HCT116 (cell line): ENCODE data around the gene BAHCC1. TPM values are rescaled to one million over a fixed set of nuclear protein-coding genes. Genes with fewer than 3 reads are reported as not detected.

Source experiments
- ATAC-seq: fragments of 200-7000 bp; cut with Tn5 transposase; 2 replicates; pipeline ENCODE4 v1.9.1; 2020; ENCODE audit warnings: mild to moderate bottlenecking, moderate library complexity
- BruUV-seq: library from RNA; stranded (reverse); fragments of 400-500 nt; replicated peaks from 2 replicates; lab custom pipeline; 2021; lab: Mats Ljungman, UMichigan
- CTCF ChIA-PET: fragments of 300-600 bp; sonication (Branson Sonifier 250); formaldehyde crosslinking; loops from one replicate; lab custom pipeline; 2021; ENCODE audit warnings: antibody characterized with exemption; lab: Charles Lee
- POLR2A ChIA-PET: fragments of 300-600, 350-600 bp; sonication (Branson Sonifier 250); formaldehyde crosslinking; loops from one replicate; lab custom pipeline; 2021; ENCODE audit warnings: antibody characterized with exemption; lab: Charles Lee
- RAD21 ChIA-PET, 2 experiments: fragments of 300-600 bp; sonication (Branson Sonifier 250); formaldehyde crosslinking; loops; one replicate each; lab custom pipeline; 2023; ENCODE audit warnings: low total read pairs in 2 of 2; ENCODE audit not compliant: uncharacterized antibody in 2 of 2, unreplicated experiment in 2 of 2, low non-redundant PET in 1 of 2; lab: Charles Lee
- DNase-seq: peaks from one replicate; pipeline ENCODE4 v3.0.0-alpha.2; 2010; ENCODE audit warnings: low read depth, low spot score
- H2AFZ ChIP-seq: fragments of 200-600 bp; shearing (Covaris generic), sonication (generic); 2 replicates; pipeline ENCODE4 v1.6.1; 2017; ENCODE audit warnings: low read depth, mixed run types, mixed read lengths, antibody characterized with exemption, low read length; ENCODE audit not compliant: poor library complexity, severe bottlenecking
- H3K27ac ChIP-seq: 2 replicates; pipeline ENCODE4 v1.5.1; 2012; ENCODE audit warnings: low read depth, low read length
- H3K27me3 ChIP-seq: fragments of 200-600 bp; sonication (generic); 2 replicates; pipeline ENCODE4 v1.6.1; 2016; ENCODE audit warnings: mixed run types, low read length, mixed read lengths; ENCODE audit not compliant: insufficient read depth
- H3K36me3 ChIP-seq, 2 experiments: fragments of 200-500 bp in 1 of 2; fragments of 200-600 bp in 1 of 2; sonication (Bioruptor generic) in 1 of 2; sonication (generic) in 1 of 2; 2 replicates each; pipeline versions ENCODE4 v1.5.1 to v1.6.1; 2014 to 2016; ENCODE audit warnings: low read length in 2 of 2, inconsistent platforms in 1 of 2, mixed read lengths in 1 of 2, mixed run types in 1 of 2; ENCODE audit not compliant: insufficient read depth in 2 of 2, control insufficient read depth in 1 of 2
- H3K4me1 ChIP-seq, 2 experiments: fragments of 200-600 bp in 1 of 2; sonication (generic) in 1 of 2; 2 replicates each; pipeline versions ENCODE4 v1.5.1 to v1.6.1; 2012 to 2017; ENCODE audit warnings: low read length in 2 of 2, inconsistent platforms in 1 of 2, mild to moderate bottlenecking in 1 of 2, mixed read lengths in 1 of 2, mixed run types in 1 of 2, moderate library complexity in 1 of 2; ENCODE audit not compliant: insufficient read depth in 2 of 2, control insufficient read depth in 1 of 2
- H3K4me2 ChIP-seq: fragments of 200-600 bp; sonication (generic); 2 replicates; pipeline ENCODE4 v1.6.1; 2017; ENCODE audit warnings: mixed run types, low read length, mixed read lengths
- H3K4me3 ChIP-seq, 2 experiments: fragments of 200-600 bp in 1 of 2; sonication (generic) in 1 of 2; replicated peaks in 1 of 2; 2 replicates each; pipeline ENCODE4 v1.5.1; 2011 to 2016; ENCODE audit warnings: low read length in 2 of 2, control low read depth in 1 of 2, low read depth in 1 of 2, mild to moderate bottlenecking in 1 of 2, mixed read lengths in 1 of 2, mixed run types in 1 of 2
- H3K79me2 ChIP-seq: fragments of 200-600 bp; sonication (generic); 2 replicates; pipeline ENCODE4 v1.6.1; 2017; ENCODE audit warnings: mild to moderate bottlenecking, mixed run types, low read length, moderate library complexity, mixed read lengths; ENCODE audit not compliant: insufficient read depth
- H3K9ac ChIP-seq: fragments of 200-600 bp; sonication (generic); 2 replicates; pipeline ENCODE4 v1.6.1; 2016; ENCODE audit warnings: low read length, mixed read lengths
- H3K9me2 ChIP-seq: fragments of 200-600 bp; sonication (generic), shearing (Covaris generic); 2 replicates; pipeline ENCODE4 v1.6.1; 2017; ENCODE audit warnings: mixed run types, mild to moderate bottlenecking, moderate library complexity; ENCODE audit not compliant: insufficient read depth
- H3K9me3 ChIP-seq, 2 experiments: fragments of 200-500 bp in 1 of 2; fragments of 200-600 bp in 1 of 2; sonication (Bioruptor generic) in 1 of 2; sonication (generic) in 1 of 2; 2 replicates each; pipeline ENCODE4 v1.6.1; 2014 to 2017; ENCODE audit warnings: low read length in 2 of 2, mixed read lengths in 2 of 2, inconsistent platforms in 1 of 2, low read depth in 1 of 2, mild to moderate bottlenecking in 1 of 2, mixed run types in 1 of 2, moderate library complexity in 1 of 2; ENCODE audit not compliant: control insufficient read depth in 1 of 2, insufficient read depth in 1 of 2
- H4K20me1 ChIP-seq: fragments of 200-600 bp; sonication (generic), shearing (Covaris generic); 2 replicates; pipeline ENCODE4 v1.6.1; 2017; ENCODE audit warnings: mixed run types, mild to moderate bottlenecking, moderate library complexity; ENCODE audit not compliant: insufficient read depth
- ATF3 ChIP-seq: IDR thresholded peaks from 2 replicates; pipeline ENCODE4 v1.6.1; 2012
- CBX3 ChIP-seq: IDR thresholded peaks from 2 replicates; pipeline ENCODE4 v1.6.1; 2012; ENCODE audit warnings: low read depth
- EGR1 ChIP-seq: IDR thresholded peaks from 2 replicates; pipeline ENCODE4 v1.6.1; 2012; ENCODE audit warnings: low read depth
- ELF1 ChIP-seq: IDR thresholded peaks from 2 replicates; pipeline ENCODE4 v1.6.1; 2012; ENCODE audit warnings: low read depth, borderline replicate concordance
- EZH2 ChIP-seq: fragments of 200-600 bp; sonication (generic); IDR thresholded peaks from 2 replicates; pipeline ENCODE4 v1.6.1; 2017; ENCODE audit warnings: antibody characterized with exemption, mixed run types
- EZH2phosphoT487 ChIP-seq: fragments of 200-600 bp; IDR thresholded peaks from 2 replicates; pipeline ENCODE4 v1.6.1; 2018; ENCODE audit warnings: antibody characterized with exemption, borderline replicate concordance
- FOSL1 ChIP-seq: IDR thresholded peaks from 2 replicates; pipeline ENCODE4 v1.6.1; 2012; ENCODE audit warnings: low read depth
- MAX ChIP-seq: IDR thresholded peaks from 2 replicates; pipeline ENCODE4 v1.6.1; 2012
- POLR2A ChIP-seq: IDR thresholded peaks from 2 replicates; pipeline ENCODE4 v1.7.0; 2011; ENCODE audit warnings: borderline replicate concordance; ENCODE audit not compliant: insufficient read depth, insufficient read length; ENCODE audit errors: extremely low read depth
- POLR2AphosphoS5 ChIP-seq: IDR thresholded peaks from 2 replicates; pipeline ENCODE4 v1.6.1; 2011; ENCODE audit warnings: mild to moderate bottlenecking, low read depth, low read length, moderate library complexity
- RAD21 ChIP-seq: IDR thresholded peaks from 2 replicates; pipeline ENCODE4 v1.6.1; 2012; ENCODE audit warnings: low read depth, mild to moderate bottlenecking
- REST ChIP-seq: IDR thresholded peaks from 2 replicates; pipeline ENCODE4 v1.6.1; 2012; ENCODE audit warnings: low read depth
- SIN3A ChIP-seq: IDR thresholded peaks from 2 replicates; pipeline ENCODE4 v1.6.1; 2012; ENCODE audit warnings: low read depth
- SP1 ChIP-seq: IDR thresholded peaks from 2 replicates; pipeline ENCODE4 v1.6.1; 2012; ENCODE audit warnings: low read depth
- SRF ChIP-seq: IDR thresholded peaks from 2 replicates; pipeline ENCODE4 v1.6.1; 2012; ENCODE audit warnings: low read depth
- TCF7L2 ChIP-seq: IDR thresholded peaks from 2 replicates; pipeline ENCODE4 v1.7.0; 2011; ENCODE audit warnings: borderline replicate concordance, inconsistent platforms; ENCODE audit not compliant: insufficient read depth, insufficient read length; ENCODE audit errors: extremely low read depth
- YY1 ChIP-seq: IDR thresholded peaks from 2 replicates; pipeline ENCODE4 v1.6.1; 2011; ENCODE audit warnings: low read length, low read depth, moderate library complexity, mild to moderate bottlenecking; ENCODE audit not compliant: insufficient replicate concordance; ENCODE audit errors: extremely low read depth
- ZBTB33 ChIP-seq: IDR thresholded peaks from 2 replicates; pipeline ENCODE4 v1.6.1; 2011; ENCODE audit warnings: mild to moderate bottlenecking, low read length, moderate library complexity; ENCODE audit not compliant: insufficient replicate concordance; ENCODE audit errors: extremely low read depth
- ZNF274 ChIP-seq: fragments of 200-500 bp; sonication (Bioruptor generic); IDR thresholded peaks from 2 replicates; pipeline ENCODE4 v1.6.1; 2014; ENCODE audit warnings: mild to moderate bottlenecking, low read depth, low read length, inconsistent platforms
- intact Hi-C: fragments of 100-400 bp; cut with micrococcal nuclease; formaldehyde crosslinking; loops from 2 replicates; pipeline ENCODE4 v1.10.0; 2022
- total RNA-seq: library from RNA; stranded (reverse); gene quantifications from one replicate; pipeline ENCODE4 v1.2.1, GENCODE V29; 2021; ENCODE audit not compliant: unreplicated experiment

The BAHCC1 gene
- total RNA-seq, 1 experiment from 2014 or later = 45.2 TPM

GRCh38 chr17:81493198-81494038 is 98.2 kb downstream of the BAHCC1 start:
- POLR2A ChIA-PET = interaction anchor here (1.0 to 3.5 kb wide), 4 partner anchors 12 to 19 kb away, joined by 4 to 20 read pairs (median 6); partner anchors contain the start of gene ACTG1
- intact Hi-C loops = no loop called here

More at GRCh38 chr17:81493198-81494038, 98.2 kb downstream of the BAHCC1 start:
- CTCF ChIA-PET = interaction anchor here (1.0 kb wide), 1 partner anchor 9 kb away, joined by 5 read pairs; no protein-coding TSS in a partner anchor
- Histone ChIP-seq H3K27ac (no peak overlapping the region), H3K4me3 (no peak overlapping the region)
- DNase-seq = no peak
- no peak for TF ChIP-seq MAX
- no peak for TF ChIP-seq EGR1
- no peak for TF ChIP-seq REST
- no peak for TF ChIP-seq FOSL1
- TF ChIP-seq SRF = no peak
- no peak for TF ChIP-seq ELF1
- no peak for TF ChIP-seq SIN3A
- TF ChIP-seq POLR2AphosphoS5 = no peak
- TF ChIP-seq ATF3 = no peak
- TF ChIP-seq ZBTB33 = no peak
- TF ChIP-seq TCF7L2 = no peak
- TF ChIP-seq RAD21 = no peak
- no peak for TF ChIP-seq POLR2A
- TF ChIP-seq YY1 = no peak
- no peak for TF ChIP-seq CBX3
- TF ChIP-seq EZH2 = no peak
- TF ChIP-seq ZNF274 = no peak
- TF ChIP-seq EZH2phosphoT487 = no peak
- TF ChIP-seq SP1 = no peak
- TF ChIP-seq, all 23 proteins: peak for 0
- RAD21 ChIA-PET = no interaction called here
- no peak overlapping the region for H3K4me2 ChIP-seq
- H3K9me3 ChIP-seq = no peaks in the 10 kb centered on the region
- H4K20me1 ChIP-seq = no peaks in the 10 kb centered on the region
- no peak overlapping the region for H3K9ac ChIP-seq
- no peaks in the 10 kb centered on the region for H3K36me3 ChIP-seq
- H3K27me3 ChIP-seq = no peaks in the 10 kb centered on the region
- ATAC-seq = peak; percentile 21; the same call in 1 of the 2 replicates
- no peak overlapping the region for H2AFZ ChIP-seq
- no TSS peak for BruUV-seq
- H3K9me2 ChIP-seq = no peaks in the 10 kb centered on the region
- no peaks in the 10 kb centered on the region; the same call in 1 of the 2 replicates for H3K79me2 ChIP-seq
- peaks cover 14 to 42% of the 10 kb centered on the region in 2 experiments for H3K4me1 ChIP-seq
